B cell (primary cell): ENCODE measurements around the gene CIAO2B.

Experiments
- EZH2 ChIP-seq: IDR thresholded peaks from 2 replicates; pipeline ENCODE4 v1.6.1; 2012; ENCODE audit warnings: borderline replicate concordance, low read depth, mild to moderate bottlenecking, moderate library complexity, low read length; ENCODE audit not compliant: insufficient read depth, poor library complexity, severe bottlenecking
- TF ChIP-seq, protein P1 (sequence below): fragments of 200-600 bp; IDR thresholded peaks from one replicate; pipeline ENCODE4 v1.8.0; 2022; ENCODE audit warnings: antibody characterized with exemption, mild to moderate bottlenecking

DNA sequence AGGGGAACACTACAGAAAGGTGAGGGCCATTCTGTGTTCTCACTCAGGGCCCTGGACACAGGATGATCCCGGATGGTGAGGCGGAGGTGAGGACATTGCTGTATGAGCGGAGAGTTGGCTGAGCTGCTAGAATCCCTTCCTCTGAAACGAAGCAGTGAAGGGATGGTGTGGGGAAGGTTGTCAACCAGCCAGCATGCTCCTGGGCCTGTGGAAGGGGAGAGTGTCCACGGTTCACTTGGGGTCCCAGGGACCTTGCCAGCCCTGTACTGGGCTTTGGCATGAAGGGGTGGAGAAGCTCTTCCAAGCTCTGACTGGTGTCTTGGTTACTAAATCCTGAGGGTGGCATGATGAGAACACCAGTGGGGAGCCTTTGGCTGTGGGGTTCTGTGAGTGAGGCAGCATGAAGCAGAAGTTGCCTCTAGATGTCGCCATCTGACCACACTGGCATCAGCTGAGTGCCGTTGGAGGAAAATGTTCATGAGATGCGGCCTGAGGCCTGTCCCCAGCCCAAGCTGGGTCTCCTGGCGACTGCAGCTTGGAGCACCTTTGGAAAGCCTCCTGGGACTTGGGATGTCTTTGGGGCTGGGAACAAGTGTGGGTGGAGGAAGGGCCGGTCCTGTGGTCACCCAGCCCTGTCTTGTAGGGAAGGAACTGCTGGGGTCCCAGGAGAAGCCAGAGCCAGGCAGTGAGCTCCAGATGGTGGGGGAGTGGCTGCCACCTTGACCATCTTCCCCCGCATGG lies 39.1 kb downstream of the CIAO2B start:
- TF ChIP-seq, protein P1, sequence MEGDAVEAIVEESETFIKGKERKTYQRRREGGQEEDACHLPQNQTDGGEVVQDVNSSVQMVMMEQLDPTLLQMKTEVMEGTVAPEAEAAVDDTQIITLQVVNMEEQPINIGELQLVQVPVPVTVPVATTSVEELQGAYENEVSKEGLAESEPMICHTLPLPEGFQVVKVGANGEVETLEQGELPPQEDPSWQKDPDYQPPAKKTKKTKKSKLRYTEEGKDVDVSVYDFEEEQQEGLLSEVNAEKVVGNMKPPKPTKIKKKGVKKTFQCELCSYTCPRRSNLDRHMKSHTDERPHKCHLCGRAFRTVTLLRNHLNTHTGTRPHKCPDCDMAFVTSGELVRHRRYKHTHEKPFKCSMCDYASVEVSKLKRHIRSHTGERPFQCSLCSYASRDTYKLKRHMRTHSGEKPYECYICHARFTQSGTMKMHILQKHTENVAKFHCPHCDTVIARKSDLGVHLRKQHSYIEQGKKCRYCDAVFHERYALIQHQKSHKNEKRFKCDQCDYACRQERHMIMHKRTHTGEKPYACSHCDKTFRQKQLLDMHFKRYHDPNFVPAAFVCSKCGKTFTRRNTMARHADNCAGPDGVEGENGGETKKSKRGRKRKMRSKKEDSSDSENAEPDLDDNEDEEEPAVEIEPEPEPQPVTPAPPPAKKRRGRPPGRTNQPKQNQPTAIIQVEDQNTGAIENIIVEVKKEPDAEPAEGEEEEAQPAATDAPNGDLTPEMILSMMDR, result peak; percentile 53
- TF ChIP-seq EZH2, result no peak
